Activated naive CD4-positive, alpha-beta T cell treated with Interleukin-2 at 50 U/mL for 16 hours (primary cell): ENCODE measurements around the gene CFAP77.
A peak's percentile ranks its signal among the peaks of the same experiment; 100 is the strongest.

Source experiments
- DNase-seq: peaks from one replicate; pipeline ENCODE4 v3.0.0-alpha.2; 2020

CFAP77 gene

DNA sequence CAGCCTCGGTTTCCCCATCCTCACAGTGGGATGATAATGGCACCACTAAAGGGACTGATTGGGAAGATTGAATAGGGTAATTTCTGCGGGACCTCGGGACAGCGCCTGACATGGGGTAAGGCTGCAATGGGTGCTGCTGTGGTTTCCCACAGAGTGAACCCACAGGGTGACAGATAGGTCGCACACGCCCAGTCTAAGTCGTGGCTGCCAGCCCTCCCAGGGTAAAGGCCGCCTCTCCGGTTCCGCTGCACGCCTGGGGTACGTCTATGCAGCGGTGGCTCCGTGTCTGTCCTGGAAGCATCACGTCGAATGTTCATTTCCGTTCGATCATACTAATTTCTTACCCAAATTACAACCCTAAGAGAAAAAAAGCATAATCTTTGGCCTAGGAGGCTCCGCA, 631 bp downstream of the CFAP77 start:
- peak; percentile 20 for DNase-seq

DNA sequence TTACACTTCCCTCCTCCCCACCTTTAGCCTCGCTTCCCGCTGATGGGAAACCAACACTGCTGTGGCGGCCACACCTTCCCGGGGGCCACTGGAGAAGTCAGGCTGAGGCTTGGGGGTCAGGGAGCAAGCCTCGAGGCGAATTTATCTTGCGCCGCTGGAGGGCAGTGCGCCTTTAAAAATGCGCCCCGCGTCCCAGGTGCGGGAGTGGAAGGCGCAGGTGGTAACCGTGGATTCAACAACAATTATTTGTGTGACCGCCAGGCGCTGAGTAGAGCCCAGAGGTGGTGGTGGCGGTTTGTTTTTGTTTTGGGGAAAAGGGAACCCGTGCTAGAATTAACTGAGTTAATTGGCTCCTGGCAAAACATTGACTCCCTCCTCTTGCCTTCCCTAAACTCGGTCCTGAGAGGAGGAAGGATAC, 1.1 kb downstream of the CFAP77 start:
- DNase-seq, result peak; percentile 76

DNA sequence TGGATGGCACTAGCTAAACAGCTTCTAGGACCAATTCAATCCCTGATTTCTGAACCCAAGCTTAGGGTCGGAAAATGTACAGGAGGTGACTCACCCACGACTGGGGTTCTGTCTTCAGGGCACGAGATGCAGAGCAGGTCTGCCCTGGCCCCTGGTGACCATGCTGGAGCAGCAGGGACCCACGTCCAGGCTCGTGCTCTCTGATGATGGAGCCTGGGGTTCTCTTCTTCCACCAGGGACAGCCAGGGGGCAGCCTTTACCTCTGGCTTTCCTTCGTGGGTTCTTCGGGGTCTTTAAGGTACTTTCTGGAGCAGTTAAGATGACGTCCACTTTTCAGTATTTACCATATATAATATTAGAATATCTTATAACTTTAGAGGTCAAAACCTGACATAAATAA, 2.1 kb downstream of the CFAP77 start:
- DNase-seq, result peak; percentile 17

DNA sequence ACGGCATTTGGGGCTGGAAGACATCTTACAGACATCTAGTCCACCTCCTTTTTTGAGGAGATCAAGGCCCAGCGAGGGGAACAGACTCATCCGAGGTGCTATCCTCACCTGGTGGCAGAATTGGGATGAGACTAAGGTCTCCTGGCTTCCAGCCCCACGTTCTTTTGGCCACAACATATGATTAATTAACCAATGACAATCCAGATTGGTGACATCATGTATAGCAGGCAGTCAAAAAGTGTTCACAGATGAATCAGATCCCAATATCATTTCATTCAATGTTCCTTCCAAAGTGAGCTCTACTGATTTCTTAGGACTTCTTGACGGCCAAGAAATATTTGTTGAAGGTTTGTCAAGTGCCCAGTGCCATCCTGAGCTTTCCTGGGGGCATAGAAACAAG, 3.9 kb downstream of the CFAP77 start:
- DNase-seq, result no peak

DNA sequence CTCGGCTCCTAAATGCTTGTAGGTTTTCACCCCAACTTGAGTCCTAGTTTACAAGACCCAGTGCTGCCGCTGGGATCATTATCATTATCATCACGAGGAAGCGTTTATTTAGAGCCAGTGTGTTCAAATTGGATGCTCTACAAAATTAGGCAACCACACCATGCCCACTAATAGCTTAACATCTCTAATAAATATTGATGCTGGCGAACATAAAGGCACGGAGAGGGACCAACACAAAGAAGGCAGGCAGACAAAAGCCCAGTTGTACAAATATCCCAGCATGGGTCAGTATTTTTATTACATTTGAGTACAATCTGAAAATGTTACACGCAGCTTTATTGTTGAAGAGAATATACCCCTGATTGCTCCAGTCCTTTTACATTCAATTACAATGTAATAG, 4.7 kb downstream of the CFAP77 start:
- no peak for DNase-seq

DNA sequence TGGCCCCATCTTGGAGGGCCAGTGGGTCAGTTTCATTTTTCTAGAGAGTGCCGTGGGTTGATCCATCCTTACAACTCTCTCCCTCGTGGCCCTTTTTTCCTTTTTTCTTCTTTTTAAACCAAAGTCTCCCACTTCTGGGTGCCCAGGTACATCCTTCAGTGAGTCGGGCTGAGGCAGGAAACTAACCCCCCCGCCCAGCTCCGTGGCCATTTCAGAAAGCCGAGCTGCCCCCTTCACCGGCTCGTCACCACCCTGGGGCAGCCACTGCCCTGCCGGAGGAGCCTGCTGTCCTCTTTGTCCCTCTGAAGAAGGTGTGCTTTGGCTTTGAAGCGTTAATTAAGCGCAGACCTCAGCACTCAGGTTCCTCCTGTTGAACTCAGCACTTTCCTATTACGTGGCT, 5.2 kb downstream of the CFAP77 start:
- DNase-seq, result no peak

DNA sequence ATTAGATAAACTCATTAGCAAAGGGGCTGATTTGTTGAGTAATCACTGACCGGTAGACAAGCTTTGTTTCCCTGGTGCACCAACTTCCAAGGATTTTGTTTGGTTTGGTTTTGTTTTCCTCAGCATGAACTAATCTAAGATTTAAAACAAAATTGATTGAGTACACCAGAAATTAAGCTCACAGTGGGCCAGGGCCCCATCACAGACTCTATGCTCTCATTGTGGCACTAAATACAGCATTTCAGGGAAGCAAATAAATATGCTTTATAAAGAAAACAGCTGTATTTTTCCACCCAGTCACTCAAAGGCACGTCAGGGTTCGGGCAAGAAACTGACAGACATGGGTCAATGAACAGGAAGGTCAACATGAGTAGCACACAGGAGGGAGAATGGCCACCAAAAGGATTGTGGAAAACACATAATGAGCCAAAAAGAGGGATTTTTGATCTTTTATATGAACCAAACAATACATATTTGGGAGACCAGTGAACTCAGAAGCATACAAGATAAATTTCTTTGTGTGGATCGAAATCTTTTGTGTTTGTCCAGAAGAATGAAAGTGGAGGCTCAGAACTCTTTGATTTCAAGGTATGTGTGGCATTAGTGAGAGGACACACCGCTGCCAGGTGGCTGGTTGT, 8.8 kb downstream of the CFAP77 start:
- DNase-seq, result no peak

DNA sequence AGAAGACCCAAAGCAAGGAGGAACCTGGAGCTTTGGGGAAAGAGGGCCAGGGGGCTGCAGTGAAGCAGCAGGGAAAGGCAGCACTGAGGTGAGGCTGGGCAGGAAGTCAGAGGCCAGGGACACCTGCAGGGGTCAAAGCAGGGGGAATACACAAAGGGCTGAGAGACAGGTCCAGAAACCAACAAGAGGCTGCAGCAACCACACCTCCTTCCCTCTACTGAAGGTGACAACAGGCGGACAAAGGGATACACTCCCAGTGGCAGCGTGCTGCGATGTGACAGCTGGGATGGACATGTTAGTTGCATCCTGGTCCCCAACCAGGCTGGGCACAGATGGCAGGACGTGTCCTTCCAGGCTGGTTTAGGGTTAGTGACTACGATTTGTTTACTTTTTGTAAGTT, 12.6 kb downstream of the CFAP77 start:
- DNase-seq, result no peak

DNA sequence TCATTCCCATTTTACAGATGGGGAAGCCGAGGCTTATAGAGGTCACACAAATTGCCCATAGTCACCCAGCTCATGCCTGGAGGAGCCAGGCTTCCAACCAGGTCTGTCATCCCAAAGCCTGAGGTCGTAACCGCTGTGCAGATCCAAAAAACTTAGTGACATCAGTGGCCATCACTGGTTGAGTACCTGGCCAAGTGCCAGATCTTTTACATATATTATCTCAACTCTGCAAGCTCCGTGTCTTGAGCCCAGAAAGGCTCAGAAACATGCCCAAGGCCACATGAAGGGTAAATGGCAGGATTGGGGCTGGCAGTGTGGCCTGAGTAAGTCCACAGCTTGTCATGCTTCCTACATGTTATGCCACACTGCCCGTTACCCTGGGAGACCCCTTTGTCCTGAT, 13.5 kb downstream of the CFAP77 start:
- DNase-seq, result no peak

DNA sequence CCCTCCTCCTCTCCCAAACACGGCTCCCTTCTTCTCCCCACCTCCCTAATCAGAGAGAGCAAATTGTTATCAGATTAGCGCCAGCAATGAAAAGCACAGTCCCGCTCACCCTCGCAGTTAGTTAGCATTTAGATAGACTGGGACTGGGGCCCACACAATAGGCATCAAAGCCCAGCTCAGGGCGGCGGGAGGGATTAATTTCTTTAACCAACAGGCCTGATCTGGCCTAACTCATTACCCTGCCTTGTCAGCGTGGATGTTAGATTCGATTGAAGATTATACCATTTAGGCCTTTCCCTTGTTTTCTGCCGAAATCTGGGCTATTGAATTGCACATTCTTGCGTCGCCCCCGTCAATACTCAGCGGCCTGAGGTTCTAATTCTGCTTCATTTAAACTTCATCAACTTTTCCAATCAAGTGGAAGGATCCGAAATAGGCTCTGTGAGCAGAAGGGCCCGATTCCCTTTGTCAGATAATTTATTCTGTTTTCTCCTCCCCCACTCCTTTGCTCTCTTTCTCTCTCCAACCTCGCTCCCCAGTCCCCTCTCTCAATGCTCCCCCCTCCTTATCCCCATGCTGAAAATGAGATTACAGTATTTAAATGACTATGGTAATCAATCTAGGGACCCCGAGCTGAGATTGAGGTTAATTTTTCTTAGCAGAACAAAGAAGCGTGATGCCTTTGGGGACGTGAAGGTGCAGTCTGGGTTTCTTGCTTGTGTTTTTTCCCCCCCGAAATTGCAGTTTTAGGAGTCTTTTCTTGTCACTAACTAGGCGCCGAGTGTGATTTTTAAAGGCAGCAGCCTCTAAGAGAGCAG, 15.1 kb downstream of the CFAP77 start:
- DNase-seq, result no peak

DNA sequence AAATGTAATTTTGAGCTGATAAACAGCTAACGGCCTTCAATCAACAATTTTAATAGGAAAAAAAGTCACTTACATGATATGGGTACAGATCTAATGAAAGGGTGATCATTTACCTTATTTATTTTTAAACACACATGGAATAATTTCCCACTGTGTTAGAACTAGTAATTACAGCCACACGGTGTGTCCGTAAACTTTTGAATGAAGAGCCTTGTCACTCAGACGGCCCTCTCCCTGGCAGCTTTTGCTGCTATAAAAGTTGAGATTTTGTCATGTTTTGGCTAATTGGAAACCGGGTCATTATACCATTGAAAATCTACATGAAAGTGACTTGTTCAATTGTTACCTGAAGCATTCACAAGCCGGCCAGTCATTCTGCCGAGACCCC, 15.7 kb downstream of the CFAP77 start:
- no peak for DNase-seq

DNA sequence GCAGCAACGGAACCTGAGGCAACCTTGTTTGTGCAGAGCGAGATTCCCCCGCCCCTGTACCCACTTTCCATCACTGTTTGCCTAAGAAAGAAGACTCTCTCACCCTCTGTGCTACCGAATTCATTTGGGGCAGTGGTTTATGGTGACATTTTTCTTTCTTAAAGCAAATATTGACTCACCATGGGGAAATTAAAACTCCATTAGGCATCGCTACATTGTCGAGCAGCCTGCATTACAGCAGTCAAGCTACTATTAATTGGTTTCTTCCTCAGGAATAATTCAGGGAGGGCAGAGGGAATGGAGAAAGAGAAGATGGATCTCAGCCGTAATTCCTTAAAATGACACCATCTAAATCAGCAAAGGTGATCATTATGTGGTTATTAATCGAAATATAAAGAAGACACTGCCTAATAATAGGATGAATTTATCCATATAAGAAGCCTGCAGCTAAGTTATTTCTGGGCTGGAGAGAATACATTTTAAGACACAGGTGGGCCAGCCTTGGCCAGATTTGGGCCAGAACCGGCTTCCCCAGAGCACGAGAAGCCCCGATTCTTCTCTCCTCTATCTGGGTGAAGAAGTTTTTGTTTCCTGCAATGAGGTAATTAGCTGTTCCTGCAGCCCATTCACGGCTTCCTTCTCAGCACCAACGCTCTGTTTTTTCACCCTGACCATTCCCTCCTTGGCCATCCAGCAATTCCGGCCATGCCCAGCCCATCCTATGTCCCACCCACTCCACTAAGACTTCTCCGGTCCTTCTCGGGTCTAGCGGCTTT, 16.8 kb downstream of the CFAP77 start:
- no peak for DNase-seq

DNA sequence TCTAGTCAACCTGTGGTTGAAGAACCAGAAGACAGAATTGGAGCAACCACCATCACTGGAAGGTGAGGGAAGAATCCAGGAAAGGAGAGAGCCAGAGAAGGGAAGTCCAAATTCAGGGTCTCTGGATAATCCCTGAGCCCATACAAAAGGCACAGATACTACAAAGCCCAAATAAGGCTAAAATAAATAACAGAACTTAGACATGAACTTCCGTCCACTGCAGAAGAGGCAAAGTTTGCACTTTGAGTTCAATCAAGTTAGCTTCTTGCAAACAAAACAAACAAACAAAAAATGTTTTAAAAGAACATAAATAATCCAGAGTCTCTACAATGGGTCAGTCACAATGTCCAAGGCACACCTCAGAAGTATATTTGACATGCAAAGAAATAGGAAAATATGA, 21.0 kb downstream of the CFAP77 start:
- DNase-seq, result no peak

DNA sequence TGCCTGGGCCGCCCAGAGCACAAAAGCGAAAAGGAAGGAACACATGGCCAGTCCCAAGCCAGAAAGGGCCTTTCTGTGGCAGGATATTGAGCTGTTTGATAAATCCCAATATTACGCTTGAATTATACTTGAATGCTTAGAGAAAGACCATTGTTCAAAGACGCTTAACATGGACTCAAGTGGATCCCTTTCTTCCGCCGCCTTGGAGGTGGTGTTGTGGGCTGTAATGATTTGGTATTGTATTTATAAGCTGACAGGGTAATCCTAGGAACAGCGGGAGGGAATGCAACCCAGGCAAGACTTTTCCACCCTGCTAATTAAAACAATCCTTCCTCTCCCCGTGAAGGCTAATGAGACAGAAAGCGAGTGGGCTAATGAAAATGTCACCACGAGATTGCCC, 24.9 kb downstream of the CFAP77 start:
- no peak for DNase-seq

DNA sequence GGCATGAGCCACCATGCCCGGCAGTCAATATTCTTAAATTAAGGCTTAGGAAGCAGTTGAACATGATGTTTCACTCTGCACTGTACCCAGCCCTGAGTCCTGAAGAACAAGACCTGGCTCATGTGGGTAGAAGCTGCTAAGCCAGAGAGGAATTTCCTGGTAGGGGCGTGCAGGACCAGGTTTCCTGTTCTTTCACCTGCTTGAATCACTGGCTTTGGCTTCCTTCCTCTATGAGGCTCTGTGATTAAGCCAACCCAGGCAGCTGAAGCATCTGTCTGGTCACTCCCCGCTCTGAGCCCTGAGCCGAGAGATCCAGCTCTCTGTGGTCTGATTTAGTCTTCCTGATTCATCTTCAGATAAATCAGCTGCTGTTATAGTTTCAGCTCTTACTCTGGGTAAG, 29.1 kb downstream of the CFAP77 start:
- DNase-seq, result no peak

DNA sequence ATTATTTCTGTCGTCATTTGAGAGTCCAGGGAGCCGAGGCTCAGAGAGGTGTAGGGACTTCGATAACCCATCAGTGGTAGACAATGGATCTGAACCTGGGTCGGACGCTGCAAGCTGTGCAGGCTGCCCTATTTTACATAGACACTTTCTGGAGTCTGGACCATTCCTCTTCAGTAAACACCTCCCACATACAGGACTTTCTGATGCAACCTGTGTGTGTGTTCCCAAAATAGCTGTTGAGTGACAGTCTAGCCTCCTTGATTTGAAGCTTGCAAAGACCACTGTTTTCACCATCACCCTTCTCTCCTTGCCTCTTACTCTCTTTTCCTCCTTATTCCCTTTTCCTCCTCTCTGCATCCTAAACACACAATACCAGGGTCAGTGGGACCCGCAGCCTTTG, 30.7 kb downstream of the CFAP77 start:
- DNase-seq, result no peak

DNA sequence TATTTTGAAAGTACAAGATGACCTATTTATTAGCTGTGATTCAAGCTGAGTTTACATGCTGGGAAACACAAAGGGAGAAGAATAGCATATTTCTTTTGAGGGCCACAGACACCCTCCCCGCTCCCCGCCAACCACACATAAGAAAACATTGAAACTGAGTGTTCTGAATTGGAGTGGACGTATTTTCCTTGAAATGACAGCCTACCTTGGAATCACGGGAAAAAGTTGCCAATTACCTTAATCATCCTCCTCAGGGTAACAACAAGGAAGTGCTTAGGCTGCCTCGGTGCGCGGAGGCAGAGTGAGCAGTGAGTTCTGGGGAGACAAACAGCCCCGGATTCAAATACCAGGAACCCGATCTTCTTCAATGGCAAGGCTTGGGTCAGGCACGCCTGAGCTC, 31.4 kb downstream of the CFAP77 start:
- DNase-seq, result no peak

DNA sequence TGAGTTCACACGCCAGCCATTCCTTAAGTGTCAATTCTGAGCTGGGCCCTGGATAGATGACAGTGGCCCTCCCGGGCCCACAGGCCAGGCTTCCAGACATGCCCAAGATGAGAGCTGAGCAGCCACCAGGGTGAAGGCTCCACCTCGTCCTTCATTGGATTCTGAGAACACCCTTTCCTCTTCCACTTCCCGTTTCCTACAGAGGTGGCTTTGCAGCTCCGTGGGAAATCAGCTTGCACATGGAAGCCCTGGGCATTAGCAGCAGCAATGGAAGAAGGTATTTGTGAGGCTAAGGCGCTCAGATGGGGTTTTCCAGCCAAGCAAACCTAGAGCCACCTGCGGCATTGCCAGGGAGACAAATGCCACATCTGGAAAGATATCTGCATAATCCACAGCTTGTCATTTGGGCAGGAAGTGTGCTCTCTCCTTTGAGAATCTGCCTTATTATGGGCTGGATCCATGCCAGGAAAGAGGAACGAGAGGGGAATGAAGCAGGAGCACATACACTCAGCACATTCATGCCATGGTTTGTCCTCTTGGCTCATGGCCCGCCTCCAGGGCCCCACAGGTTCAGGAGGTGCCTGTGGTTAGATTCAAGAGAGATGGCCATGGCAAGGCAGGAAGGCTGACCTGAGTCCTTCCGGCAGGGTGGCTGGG, 34.1 kb downstream of the CFAP77 start:
- DNase-seq, result no peak

DNA sequence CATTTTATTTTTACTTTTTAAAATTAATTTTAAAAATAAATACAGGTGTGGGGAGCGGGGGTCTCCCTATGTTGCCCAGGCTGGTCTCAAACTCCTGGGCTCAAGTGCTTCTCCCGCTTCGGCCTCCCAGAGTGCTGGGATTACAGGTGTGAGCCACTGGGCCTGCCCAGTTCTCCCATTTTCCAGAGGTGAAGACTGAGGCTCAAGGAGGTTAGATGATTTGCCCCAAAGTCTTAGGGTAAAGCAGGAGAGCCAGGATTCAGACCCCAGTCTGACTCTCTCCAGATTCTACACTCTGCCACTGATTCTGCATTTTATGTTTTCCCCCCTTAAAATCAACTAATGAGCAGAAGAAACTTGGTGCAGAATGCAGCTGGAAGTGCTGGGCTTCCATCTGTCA, 36.9 kb downstream of the CFAP77 start:
- no peak for DNase-seq

DNA sequence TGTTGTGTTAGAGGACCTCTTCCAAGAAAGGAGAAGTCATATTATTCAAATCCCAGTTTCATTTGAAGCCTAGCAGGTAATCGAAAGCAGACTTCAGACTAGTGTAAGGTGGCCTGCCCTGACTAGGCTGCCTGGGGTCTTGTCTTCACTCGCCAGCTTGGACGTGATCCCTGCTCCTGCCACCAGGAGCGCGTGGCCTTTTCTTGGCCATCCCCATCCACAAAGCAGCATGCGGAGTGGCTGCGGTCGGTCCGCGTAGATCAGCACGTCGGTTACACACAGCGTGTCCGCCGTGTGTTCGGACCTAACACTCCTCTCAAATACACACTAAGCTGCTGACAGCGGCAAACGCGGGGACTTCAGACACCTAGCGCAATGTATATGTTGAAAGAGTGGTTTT, 37.3 kb downstream of the CFAP77 start:
- no peak for DNase-seq

DNA sequence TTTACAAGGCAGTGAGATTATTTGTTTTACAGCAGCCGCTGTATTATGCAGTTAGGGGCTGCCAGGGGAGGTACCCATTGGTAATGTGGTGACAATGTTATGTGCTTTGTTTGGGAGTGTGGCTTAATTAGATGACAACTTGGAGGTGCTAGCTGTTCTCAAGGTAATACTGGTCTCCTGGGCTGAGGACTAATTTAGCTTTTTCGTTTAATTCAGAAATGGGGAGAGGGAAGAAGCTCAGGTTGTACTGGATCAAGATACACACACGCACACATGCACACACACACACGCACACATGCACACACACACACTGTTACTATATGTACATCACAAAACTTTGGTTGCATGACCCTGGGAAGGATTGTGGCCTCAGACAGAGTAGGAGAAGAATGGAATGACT, 37.9 kb downstream of the CFAP77 start:
- no peak for DNase-seq

DNA sequence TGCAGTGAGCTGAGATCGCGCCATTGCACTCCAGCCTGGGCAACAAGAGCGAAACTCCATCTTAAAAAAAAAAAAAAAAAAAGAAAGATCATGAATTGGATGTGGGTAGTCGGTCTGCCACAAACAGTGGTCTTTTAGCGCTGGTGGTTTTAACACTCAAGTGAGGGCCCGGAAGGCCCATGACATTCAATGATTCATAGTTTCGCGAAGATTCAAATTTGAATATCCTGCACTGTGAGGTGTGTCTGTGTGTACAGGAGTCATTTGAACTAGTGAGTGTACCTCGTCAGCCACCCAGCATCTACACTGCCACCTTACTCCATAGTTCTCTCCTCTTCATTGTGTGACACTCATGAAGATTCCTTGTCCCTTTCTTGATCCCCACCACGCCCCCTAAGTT, 41.3 kb downstream of the CFAP77 start:
- peak; percentile 17 for DNase-seq

DNA sequence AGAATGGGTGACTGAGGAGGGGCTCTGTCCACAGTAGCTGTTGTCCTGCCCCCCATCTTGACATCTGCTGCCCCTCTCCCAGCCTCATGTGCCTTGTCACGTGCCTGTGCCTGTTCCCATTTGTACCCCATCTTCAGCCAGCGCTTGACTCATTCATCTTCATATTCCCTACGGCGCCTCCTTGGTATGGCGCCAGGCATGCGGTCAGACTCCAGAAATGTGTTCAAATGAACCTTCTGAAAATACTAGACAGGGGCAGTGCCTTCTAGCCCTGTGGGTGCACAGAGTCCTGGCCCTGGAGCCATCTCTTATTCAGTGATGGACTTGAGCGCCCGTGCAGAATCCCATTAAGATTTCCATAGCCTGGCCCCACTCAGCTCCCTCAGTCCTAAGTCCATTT, 46.2 kb downstream of the CFAP77 start:
- no peak for DNase-seq
